Glutamatergic neuron (in vitro differentiated cells): Measurements from ENCODE around the gene RNF150. TPM values are rescaled to one million over a fixed set of nuclear protein-coding genes. Genes with fewer than 3 reads are reported as not detected.
"Not testable (repeated sequence)": the region's sequence is repeated elsewhere in the genome, so short reads cannot be mapped to it uniquely, and the experiment has no call there.

ENCODE experiments used
- DNase-seq: peaks from one replicate; pipeline ENCODE4 v3.0.0; 2022
- H3K27ac Mint-ChIP-seq: one replicate; pipeline ENCODE4 v1.8.0; 2020; ENCODE audit warnings: mild to moderate bottlenecking, mixed read lengths, inconsistent platforms; ENCODE audit not compliant: unreplicated experiment
- H3K27me3 Mint-ChIP-seq: one replicate; pipeline ENCODE4 v1.8.0; 2020; ENCODE audit warnings: mild to moderate bottlenecking, moderate library complexity, mixed read lengths, inconsistent platforms; ENCODE audit not compliant: unreplicated experiment
- H3K36me3 Mint-ChIP-seq: one replicate; pipeline ENCODE4 v1.8.0; 2020; ENCODE audit warnings: mild to moderate bottlenecking, mixed read lengths, inconsistent platforms; ENCODE audit not compliant: unreplicated experiment
- H3K4me1 Mint-ChIP-seq: one replicate; pipeline ENCODE4 v1.8.0; 2020; ENCODE audit warnings: mild to moderate bottlenecking, low read depth, mixed read lengths, inconsistent platforms; ENCODE audit not compliant: unreplicated experiment
- H3K4me3 Mint-ChIP-seq: one replicate; pipeline ENCODE4 v1.8.0; 2020; ENCODE audit warnings: mild to moderate bottlenecking, mixed read lengths, inconsistent platforms; ENCODE audit not compliant: unreplicated experiment
- H3K9me3 Mint-ChIP-seq: one replicate; pipeline ENCODE4 v1.8.0; 2020; ENCODE audit warnings: mild to moderate bottlenecking, moderate library complexity, mixed read lengths, inconsistent platforms; ENCODE audit not compliant: unreplicated experiment
- total RNA-seq: library from RNA; stranded (reverse); fragmentation: NEBNext Ultra II Directional; extraction: Animal tissue kit (Norgen Biotek cat#: 25700); gene quantifications from one replicate; pipeline ENCODE4 v1.2.1, GENCODE V29; 2021; ENCODE audit not compliant: unreplicated experiment
- TF ChIP-seq, protein P1 (sequence below): fragments of 200-600 bp; sonication (generic); IDR thresholded peaks from one replicate; pipeline ENCODE4 v1.5.0; 2021; ENCODE audit not compliant: partially characterized antibody, unreplicated experiment

The RNF150 gene
- total RNA-seq, 1 donor from 2014 or later, result 23.3 TPM

DNA sequence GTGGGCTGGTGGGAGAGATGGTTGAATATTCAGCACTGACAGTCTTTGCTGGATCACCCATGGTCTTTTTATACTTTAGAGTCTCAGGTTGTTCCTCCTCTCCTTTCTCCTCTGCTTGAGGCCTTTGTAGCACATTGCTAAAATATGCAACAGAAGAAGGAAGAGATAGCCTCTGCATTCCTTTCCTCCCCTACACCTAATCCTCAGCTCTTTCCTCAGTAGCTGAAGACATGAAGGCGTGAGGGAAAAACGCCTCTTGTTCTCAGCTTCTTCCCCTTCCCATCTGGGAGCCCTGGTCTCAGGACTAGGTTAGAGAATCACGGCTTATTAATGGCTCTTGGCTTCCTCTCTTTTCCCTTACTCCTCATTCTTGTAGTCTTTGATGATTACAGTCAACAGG is 76.8 kb downstream of the RNF150 start:
- H3K9me3 Mint-ChIP-seq, result peaks cover 2% of the 10 kb centered on the region
- peaks cover 7% of the 10 kb centered on the region for H3K36me3 Mint-ChIP-seq
- TF ChIP-seq, protein P1, sequence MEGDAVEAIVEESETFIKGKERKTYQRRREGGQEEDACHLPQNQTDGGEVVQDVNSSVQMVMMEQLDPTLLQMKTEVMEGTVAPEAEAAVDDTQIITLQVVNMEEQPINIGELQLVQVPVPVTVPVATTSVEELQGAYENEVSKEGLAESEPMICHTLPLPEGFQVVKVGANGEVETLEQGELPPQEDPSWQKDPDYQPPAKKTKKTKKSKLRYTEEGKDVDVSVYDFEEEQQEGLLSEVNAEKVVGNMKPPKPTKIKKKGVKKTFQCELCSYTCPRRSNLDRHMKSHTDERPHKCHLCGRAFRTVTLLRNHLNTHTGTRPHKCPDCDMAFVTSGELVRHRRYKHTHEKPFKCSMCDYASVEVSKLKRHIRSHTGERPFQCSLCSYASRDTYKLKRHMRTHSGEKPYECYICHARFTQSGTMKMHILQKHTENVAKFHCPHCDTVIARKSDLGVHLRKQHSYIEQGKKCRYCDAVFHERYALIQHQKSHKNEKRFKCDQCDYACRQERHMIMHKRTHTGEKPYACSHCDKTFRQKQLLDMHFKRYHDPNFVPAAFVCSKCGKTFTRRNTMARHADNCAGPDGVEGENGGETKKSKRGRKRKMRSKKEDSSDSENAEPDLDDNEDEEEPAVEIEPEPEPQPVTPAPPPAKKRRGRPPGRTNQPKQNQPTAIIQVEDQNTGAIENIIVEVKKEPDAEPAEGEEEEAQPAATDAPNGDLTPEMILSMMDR, result no peak
- H3K27me3 Mint-ChIP-seq, result no peaks in the 10 kb centered on the region
- H3K27ac Mint-ChIP-seq, result no peak overlapping the region
- no peak for DNase-seq
- H3K4me1 Mint-ChIP-seq, result no peaks in the 10 kb centered on the region
- no peak overlapping the region for H3K4me3 Mint-ChIP-seq

DNA sequence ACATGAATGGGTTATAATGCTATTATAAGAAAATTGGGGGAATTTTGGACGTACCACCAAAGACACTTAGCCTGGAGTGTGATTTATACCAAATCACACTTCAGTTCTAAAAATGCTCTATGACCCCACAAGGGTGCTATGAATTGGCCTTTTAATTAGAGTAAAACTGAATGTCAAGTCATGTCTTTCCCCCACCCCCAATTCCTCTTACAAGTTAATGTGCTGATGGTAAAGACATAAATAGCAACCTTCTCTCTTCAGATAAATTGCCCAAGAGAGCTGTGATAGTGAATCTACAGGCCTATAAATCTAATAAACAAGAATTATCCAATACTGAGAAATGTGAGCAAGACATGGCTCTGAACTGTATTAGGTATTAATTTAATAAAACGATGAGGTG is 78.8 kb downstream of the RNF150 start:
- Mint-ChIP-seq H3K4me1 (no peaks in the 10 kb centered on the region), H3K27me3 (no peaks in the 10 kb centered on the region), H3K36me3 (peaks cover 14% of the 10 kb centered on the region), H3K27ac (no peak overlapping the region), H3K4me3 (no peak overlapping the region), H3K9me3 (peaks cover 4% of the 10 kb centered on the region)
- TF ChIP-seq, protein P1, result no peak
- no peak for DNase-seq

DNA sequence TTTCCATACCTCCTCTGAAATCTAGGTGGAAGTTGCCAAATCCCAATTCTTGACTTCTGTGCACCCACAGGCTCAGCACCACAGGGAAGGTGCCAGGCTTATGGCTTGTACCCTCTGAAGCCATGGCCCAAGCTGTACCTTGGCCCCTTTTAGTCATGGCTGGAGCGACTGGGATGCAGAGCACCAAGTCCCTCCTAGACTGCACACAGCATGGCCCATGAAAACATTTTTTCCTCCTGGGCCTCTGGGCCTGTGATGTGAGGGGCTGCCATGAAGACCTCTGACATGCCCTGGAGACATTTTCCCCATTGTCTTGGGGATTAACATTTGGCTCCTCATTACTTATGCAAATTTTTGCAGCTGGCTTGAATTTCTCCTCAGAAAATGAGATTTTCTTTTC is 82.3 kb downstream of the RNF150 start:
- H3K36me3 Mint-ChIP-seq, result peaks cover 14% of the 10 kb centered on the region
- H3K4me3 Mint-ChIP-seq, H3K27ac Mint-ChIP-seq: not testable (repeated sequence)

DNA sequence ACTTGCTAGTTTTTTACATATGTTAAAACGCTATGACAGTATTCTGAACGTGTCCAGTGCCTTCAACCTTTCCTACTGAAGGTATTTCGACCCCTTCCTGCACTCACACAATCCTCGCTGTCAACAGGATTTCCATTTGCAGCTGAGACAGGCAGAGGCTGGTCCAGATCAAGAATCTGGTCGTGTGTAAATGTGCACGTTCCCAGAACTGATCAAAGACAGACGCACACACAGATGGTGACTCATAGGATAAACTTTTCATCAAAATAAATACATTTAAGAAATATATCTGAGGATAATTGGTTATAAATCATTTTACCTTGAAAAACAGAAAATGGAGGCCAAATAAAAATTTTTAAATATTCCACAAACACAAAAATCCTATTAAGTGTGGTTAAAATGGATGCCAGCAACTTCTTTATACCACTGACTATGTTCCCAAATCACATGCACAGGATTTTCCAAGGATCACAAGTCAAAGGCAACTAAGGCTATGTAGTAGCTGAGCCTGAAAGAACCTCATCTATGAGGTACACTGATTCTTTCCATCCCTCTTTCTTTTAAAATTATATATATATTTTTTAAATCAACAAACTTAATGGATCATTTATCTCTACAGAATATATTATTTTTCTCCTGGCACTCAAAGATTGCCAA is 85.9 kb downstream of the RNF150 start:
- no peaks in the 10 kb centered on the region for H3K27me3 Mint-ChIP-seq
- H3K9me3 Mint-ChIP-seq, result peaks cover 4% of the 10 kb centered on the region
- no peaks in the 10 kb centered on the region for H3K4me1 Mint-ChIP-seq
- H3K4me3 Mint-ChIP-seq, result no peak overlapping the region
- TF ChIP-seq, protein P1, result no peak
- DNase-seq, result no peak
- H3K27ac Mint-ChIP-seq, result no peak overlapping the region
- H3K36me3 Mint-ChIP-seq, result peaks cover 14% of the 10 kb centered on the region

More for the DNA sequence above, 82.3 kb downstream of the RNF150 start:
- H3K9me3 Mint-ChIP-seq, H3K27me3 Mint-ChIP-seq, DNase-seq, H3K4me1 Mint-ChIP-seq: not testable (repeated sequence)

DNA sequence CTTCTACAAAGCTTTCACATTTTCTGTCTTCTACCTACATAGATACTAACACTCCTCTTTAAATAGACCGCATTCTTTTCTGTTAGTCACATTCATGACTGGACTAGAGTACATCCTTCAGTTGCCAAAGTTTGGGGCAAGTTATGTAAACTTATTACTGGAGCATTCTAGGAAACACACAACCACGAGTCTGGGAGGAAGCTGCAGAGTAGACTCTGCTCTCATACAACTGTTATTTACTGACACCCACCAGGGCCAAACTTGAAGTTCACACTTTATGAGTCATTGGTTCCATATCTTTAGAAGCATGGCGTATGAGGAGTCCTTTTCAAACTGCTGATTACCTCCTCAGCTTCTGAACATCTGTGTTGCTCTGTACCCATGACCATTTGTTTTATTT is 87.0 kb downstream of the RNF150 start:
- TF ChIP-seq, protein P1, result no peak
- H3K27me3 Mint-ChIP-seq, result no peaks in the 10 kb centered on the region
- peaks cover 2% of the 10 kb centered on the region for H3K9me3 Mint-ChIP-seq
- no peak overlapping the region for H3K27ac Mint-ChIP-seq
- H3K4me3 Mint-ChIP-seq, result no peak overlapping the region
- no peaks in the 10 kb centered on the region for H3K4me1 Mint-ChIP-seq
- H3K36me3 Mint-ChIP-seq, result peaks cover 5% of the 10 kb centered on the region
- no peak for DNase-seq

DNA sequence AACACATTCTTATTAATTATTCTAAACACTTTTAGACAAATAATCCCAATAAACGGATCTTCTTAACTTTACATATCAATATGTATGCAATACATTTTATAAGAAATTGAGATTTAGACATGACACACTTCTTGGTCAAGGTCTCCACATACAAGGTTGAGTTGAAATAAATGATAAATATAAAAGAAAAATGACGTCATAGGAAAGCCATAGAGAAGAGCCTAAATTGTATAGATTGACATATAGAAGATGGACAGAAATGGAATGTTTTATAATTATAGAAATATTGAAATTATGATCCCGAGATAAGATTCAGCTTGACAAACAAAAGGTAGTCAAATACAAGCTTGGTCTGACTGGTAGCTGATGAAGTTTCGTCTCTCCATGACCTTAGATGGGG is 87.4 kb downstream of the RNF150 start:
- TF ChIP-seq, protein P1, result no peak
- no peak overlapping the region for H3K4me3 Mint-ChIP-seq
- peaks cover 2% of the 10 kb centered on the region for H3K9me3 Mint-ChIP-seq
- DNase-seq, result no peak
- H3K4me1 Mint-ChIP-seq, result no peaks in the 10 kb centered on the region
- no peaks in the 10 kb centered on the region for H3K27me3 Mint-ChIP-seq
- peaks cover under 1% of the 10 kb centered on the region for H3K36me3 Mint-ChIP-seq
- H3K27ac Mint-ChIP-seq, result no peak overlapping the region
